ENCODE data around the gene KIAA0232.

Gene KIAA0232

GRCh38 chr4:6769233-6769988 is 13.1 kb upstream of the KIAA0232 start:
- no peak for TF ChIP-seq CTCF (IDR thresholded peaks at IDR 0.05; ENCODE audit: low read depth, low read length, missing control alignments)
- DNase-seq (ENCODE audit: low read depth): no peak
- in situ Hi-C loops (cut with HindIII; ENCODE audit: low sequenced_read_pairs): no loop called here

GRCh38 chr4:6769989-6770420 is 12.5 kb upstream of the KIAA0232 start:
- H3K4me3 ChIP-seq (ENCODE audit: low read depth, low read length): no peak overlapping the region
- TF ChIP-seq CTCF (IDR thresholded peaks at IDR 0.05; ENCODE audit: low read depth, low read length, missing control alignments): no peak
- in situ Hi-C loops (cut with HindIII; ENCODE audit: low sequenced_read_pairs): no loop called here
- no peak for DNase-seq (ENCODE audit: low read depth)

More at GRCh38 chr4:6769233-6769988, 13.1 kb upstream of the KIAA0232 start:
- no peak overlapping the region for H3K4me3 ChIP-seq (ENCODE audit: low read depth, low read length)

GRCh38 chr4:6770581-6771228 is 11.8 kb upstream of the KIAA0232 start:
- no peak overlapping the region for H3K4me3 ChIP-seq (ENCODE audit: low read depth, low read length)
- in situ Hi-C loops (cut with HindIII; ENCODE audit: low sequenced_read_pairs): no loop called here
- DNase-seq (ENCODE audit: low read depth): no peak
- TF ChIP-seq CTCF (IDR thresholded peaks at IDR 0.05; ENCODE audit: low read depth, low read length, missing control alignments): no peak

- TF ChIP-seq CTCF (IDR thresholded peaks at IDR 0.05; ENCODE audit: low read depth, low read length, missing control alignments): no peak
- in situ Hi-C loops (cut with HindIII; ENCODE audit: low sequenced_read_pairs): no loop called here
- DNase-seq (ENCODE audit: low read depth): no peak
- no peak overlapping the region for H3K4me3 ChIP-seq (ENCODE audit: low read depth, low read length)
Measured at GRCh38 chr4:6771229-6771671, 11.3 kb upstream of the KIAA0232 start.

- no peak for TF ChIP-seq CTCF (IDR thresholded peaks at IDR 0.05; ENCODE audit: low read depth, low read length, missing control alignments)
- in situ Hi-C loops (cut with HindIII; ENCODE audit: low sequenced_read_pairs): no loop called here
- H3K4me3 ChIP-seq (ENCODE audit: low read depth, low read length): no peak overlapping the region
- no peak for DNase-seq (ENCODE audit: low read depth)
Measured at GRCh38 chr4:6772223-6772928, 10.2 kb upstream of the KIAA0232 start.

GRCh38 chr4:6773106-6773505 is 9.4 kb upstream of the KIAA0232 start:
- DNase-seq (ENCODE audit: low read depth): no peak
- no peak overlapping the region for H3K4me3 ChIP-seq (ENCODE audit: low read depth, low read length)
- in situ Hi-C loops (cut with HindIII; ENCODE audit: low sequenced_read_pairs): no loop called here
- no peak for TF ChIP-seq CTCF (IDR thresholded peaks at IDR 0.05; ENCODE audit: low read depth, low read length, missing control alignments)

All from astrocyte of the cerebellum (primary cell).